HepG2 (cell line): ENCODE data around the gene DEUP1. TPM values are rescaled to one million over a fixed set of nuclear protein-coding genes. Genes with fewer than 3 reads are reported as not detected.

ENCODE experiments used
- HCFC1 ChIP-seq: fragments of 150-350 bp; IDR thresholded peaks from 2 replicates; pipeline ENCODE4 v1.6.1; 2014; ENCODE audit warnings: low read depth, low read length
- HNRNPL ChIP-seq: fragments of 200-400 bp; formaldehyde crosslinking; IDR thresholded peaks from 2 replicates; pipeline ENCODE4 v1.6.1; 2017; ENCODE audit warnings: mild to moderate bottlenecking, low read depth, low read length
- MAF1 ChIP-seq: sonication (generic); formaldehyde crosslinking; IDR thresholded peaks from 2 replicates; pipeline ENCODE4 v1.5.0; 2020; ENCODE audit warnings: missing genetic modification reagents, borderline replicate concordance
- MAFF ChIP-seq: IDR thresholded peaks from 2 replicates; pipeline ENCODE4 v1.6.1; 2011; ENCODE audit warnings: low read depth, low read length, improper control_type of control experiment
- RCOR2 ChIP-seq: IDR thresholded peaks from 2 replicates; pipeline ENCODE4 v1.6.1; 2016; ENCODE audit warnings: missing biosample characterization, missing genetic modification reagents
- ZNF124 ChIP-seq: sonication (generic); formaldehyde crosslinking; IDR thresholded peaks from 2 replicates; pipeline ENCODE4 v1.4.0; 2020; ENCODE audit warnings: missing genetic modification reagents
- polyA plus RNA-seq, 8 experiments: library from polyadenylated mRNA; depleted of rRNA in 3 of 8; stranded (reverse) in 7 of 8; unstranded in 1 of 8; fragments of >200 nt; fragmentation: Illumina TruSeq in 4 of 8; extraction: Trizol in 4 of 8; gene quantifications; 2 replicates each; pipeline versions ENCODE4 v1.2.1 to v1.2.3, GENCODE V29; 2011 to 2016; ENCODE audit warnings: low read depth in 4 of 8, missing spikeins in 1 of 8, mixed read lengths in 1 of 8; ENCODE audit not compliant: insufficient read depth in 1 of 8
- total RNA-seq, 5 experiments: library from RNA; depleted of rRNA; stranded (reverse); fragments of >200 nt; fragmentation: Illumina TruSeq; extraction: Trizol; gene quantifications; 2 replicates each; pipeline ENCODE4 v1.2.3, GENCODE V29; 2016; ENCODE audit warnings: low read depth in 1 of 5
- TF ChIP-seq, protein P1 (sequence below): sonication (generic); formaldehyde crosslinking; IDR thresholded peaks from 2 replicates; pipeline ENCODE4 v1.5.1; 2020; ENCODE audit warnings: mild to moderate bottlenecking, missing genetic modification reagents, moderate library complexity
- TF ChIP-seq, protein P2 (sequence below): sonication (generic); formaldehyde crosslinking; IDR thresholded peaks from 2 replicates; pipeline ENCODE4 v1.9.0; 2021; ENCODE audit warnings: missing genetic modification reagents, mild to moderate bottlenecking, borderline replicate concordance

Gene DEUP1
- total and polyA plus RNA-seq, 2 of the 13 experiments (the other 11 are each of a cell fraction or from before 2014, with no cell fraction given) = not detected

GRCh38 chr11:93487032-93487483 is 156.5 kb downstream of the DEUP1 start (continued):
- TF ChIP-seq ZNF124 (peak; percentile 78), HNRNPL (no peak), MAF1 (CRISPR knock-in tag) (no peak), HCFC1 (no peak), RCOR2 (CRISPR knock-in tag) (peak; percentile 72; the same call in 1 of the 2 replicates), MAFF (0 out of 2 replicates have a peak, but pooled peaks have one; percentile 4)
- TF ChIP-seq, protein P1, sequence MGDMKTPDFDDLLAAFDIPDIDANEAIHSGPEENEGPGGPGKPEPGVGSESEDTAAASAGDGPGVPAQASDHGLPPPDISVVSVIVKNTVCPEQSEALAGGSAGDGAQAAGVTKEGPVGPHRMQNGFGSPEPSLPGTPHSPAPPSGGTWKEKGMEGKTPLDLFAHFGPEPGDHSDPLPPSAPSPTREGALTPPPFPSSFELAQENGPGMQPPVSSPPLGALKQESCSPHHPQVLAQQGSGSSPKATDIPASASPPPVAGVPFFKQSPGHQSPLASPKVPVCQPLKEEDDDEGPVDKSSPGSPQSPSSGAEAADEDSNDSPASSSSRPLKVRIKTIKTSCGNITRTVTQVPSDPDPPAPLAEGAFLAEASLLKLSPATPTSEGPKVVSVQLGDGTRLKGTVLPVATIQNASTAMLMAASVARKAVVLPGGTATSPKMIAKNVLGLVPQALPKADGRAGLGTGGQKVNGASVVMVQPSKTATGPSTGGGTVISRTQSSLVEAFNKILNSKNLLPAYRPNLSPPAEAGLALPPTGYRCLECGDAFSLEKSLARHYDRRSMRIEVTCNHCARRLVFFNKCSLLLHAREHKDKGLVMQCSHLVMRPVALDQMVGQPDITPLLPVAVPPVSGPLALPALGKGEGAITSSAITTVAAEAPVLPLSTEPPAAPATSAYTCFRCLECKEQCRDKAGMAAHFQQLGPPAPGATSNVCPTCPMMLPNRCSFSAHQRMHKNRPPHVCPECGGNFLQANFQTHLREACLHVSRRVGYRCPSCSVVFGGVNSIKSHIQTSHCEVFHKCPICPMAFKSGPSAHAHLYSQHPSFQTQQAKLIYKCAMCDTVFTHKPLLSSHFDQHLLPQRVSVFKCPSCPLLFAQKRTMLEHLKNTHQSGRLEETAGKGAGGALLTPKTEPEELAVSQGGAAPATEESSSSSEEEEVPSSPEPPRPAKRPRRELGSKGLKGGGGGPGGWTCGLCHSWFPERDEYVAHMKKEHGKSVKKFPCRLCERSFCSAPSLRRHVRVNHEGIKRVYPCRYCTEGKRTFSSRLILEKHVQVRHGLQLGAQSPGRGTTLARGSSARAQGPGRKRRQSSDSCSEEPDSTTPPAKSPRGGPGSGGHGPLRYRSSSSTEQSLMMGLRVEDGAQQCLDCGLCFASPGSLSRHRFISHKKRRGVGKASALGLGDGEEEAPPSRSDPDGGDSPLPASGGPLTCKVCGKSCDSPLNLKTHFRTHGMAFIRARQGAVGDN = peak; percentile 65; the same call in 1 of the 2 replicates
- TF ChIP-seq, protein P2, sequence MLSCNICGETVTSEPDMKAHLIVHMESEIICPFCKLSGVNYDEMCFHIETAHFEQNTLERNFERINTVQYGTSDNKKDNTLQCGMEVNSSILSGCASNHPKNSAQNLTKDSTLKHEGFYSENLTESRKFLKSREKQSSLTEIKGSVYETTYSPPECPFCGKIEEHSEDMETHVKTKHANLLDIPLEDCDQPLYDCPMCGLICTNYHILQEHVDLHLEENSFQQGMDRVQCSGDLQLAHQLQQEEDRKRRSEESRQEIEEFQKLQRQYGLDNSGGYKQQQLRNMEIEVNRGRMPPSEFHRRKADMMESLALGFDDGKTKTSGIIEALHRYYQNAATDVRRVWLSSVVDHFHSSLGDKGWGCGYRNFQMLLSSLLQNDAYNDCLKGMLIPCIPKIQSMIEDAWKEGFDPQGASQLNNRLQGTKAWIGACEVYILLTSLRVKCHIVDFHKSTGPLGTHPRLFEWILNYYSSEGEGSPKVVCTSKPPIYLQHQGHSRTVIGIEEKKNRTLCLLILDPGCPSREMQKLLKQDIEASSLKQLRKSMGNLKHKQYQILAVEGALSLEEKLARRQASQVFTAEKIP (CRISPR knock-in tag) = no peak

Other genes starting within 250 kb of the DEUP1 start
- gene SLC36A4, start 132.8 kb upstream of the DEUP1 start, total RNA-seq (2016; rRNA removed; fragmentation: Illumina TruSeq; extraction: Trizol) = 7.3 and 7.5 TPM in 2 replicates
- gene SLC36A4, start 132.8 kb upstream of the DEUP1 start, polyA plus RNA-seq (2011; rRNA removed) = 9.5 and 10.2 TPM in 2 replicates
- gene SMCO4, start 212.6 kb downstream of the DEUP1 start, total RNA-seq (2016; rRNA removed; fragmentation: Illumina TruSeq; extraction: Trizol) = 26.8 and 28.5 TPM in 2 replicates
- gene SMCO4, start 212.6 kb downstream of the DEUP1 start, polyA plus RNA-seq (2011; rRNA removed) = 10.6 and 11.7 TPM in 2 replicates